ENCODE data around the gene PPP3R1. TPM values are rescaled to one million over a fixed set of nuclear protein-coding genes. Genes with fewer than 3 reads are reported as not detected.

Gene PPP3R1
- total RNA-seq, 2 experiments from 2014 or later: 78.5 to 79.6 TPM

- H3K27me3 Mint-ChIP-seq: no peaks in the 10 kb centered on the region
- CTCF ChIA-PET: interaction anchor here (1.4 kb wide), 1 partner anchor 14 kb away, joined by 3 read pairs; the partner anchor contains the start of gene PNO1
- POLR2A ChIA-PET: no interaction called here
These were observed 80.6 kb downstream of the PPP3R1 start for GRCh38 chr2:68171684-68172083.

GRCh38 chr2:68171146-68171545, 81.2 kb downstream of the PPP3R1 start:
- no peaks in the 10 kb centered on the region for H3K27me3 Mint-ChIP-seq
- DNase-seq: no peak
- H3K9me3 Mint-ChIP-seq: no peaks in the 10 kb centered on the region
- ChIA-PET POLR2A (no interaction called here), CTCF (interaction anchor here (1.4 kb wide), 1 partner anchor 14 kb away, joined by 3 read pairs; the partner anchor contains the start of gene PNO1)
- no peak overlapping the region for H3K27ac Mint-ChIP-seq
- peaks cover 20% of the 10 kb centered on the region for H3K36me3 Mint-ChIP-seq (ENCODE audit: low read depth)
- H3K4me1 Mint-ChIP-seq: peaks cover 8% of the 10 kb centered on the region
- no peak overlapping the region for H3K4me3 Mint-ChIP-seq

More at GRCh38 chr2:68171684-68172083, 80.6 kb downstream of the PPP3R1 start:
- DNase-seq: no peak
- Mint-ChIP-seq H3K36me3 (ENCODE audit: low read depth) (peaks cover 20% of the 10 kb centered on the region), H3K4me1 (peaks cover 8% of the 10 kb centered on the region), H3K27ac (no peak overlapping the region), H3K4me3 (no peak overlapping the region), H3K9me3 (no peaks in the 10 kb centered on the region)

GRCh38 chr2:68169308-68169707, 83.0 kb downstream of the PPP3R1 start:
- ChIA-PET POLR2A (no interaction called here), CTCF (interaction anchor here (0.9 to 3.4 kb wide), 4 partner anchors 9 to 86 kb away, joined by 3 to 15 read pairs (median 4); no protein-coding TSS in a partner anchor)
- peaks cover 18% of the 10 kb centered on the region for H3K36me3 Mint-ChIP-seq (ENCODE audit: low read depth)
- H3K4me3 Mint-ChIP-seq: no peak overlapping the region
- H3K27me3 Mint-ChIP-seq: no peaks in the 10 kb centered on the region
- H3K9me3 Mint-ChIP-seq: no peaks in the 10 kb centered on the region
- no peak overlapping the region for H3K27ac Mint-ChIP-seq
- no peak for DNase-seq
- peaks cover 8% of the 10 kb centered on the region for H3K4me1 Mint-ChIP-seq

GRCh38 chr2:68167186-68167585, 85.1 kb downstream of the PPP3R1 start:
- ChIA-PET CTCF (interaction anchor here (0.9 to 3.4 kb wide), 3 partner anchors 8 to 29 kb away, joined by 3 to 15 read pairs (median 7); no protein-coding TSS in a partner anchor), POLR2A (interaction anchor here (0.7 kb wide), 1 partner anchor 13 kb away, joined by 3 read pairs; no protein-coding TSS in a partner anchor)
- no peak overlapping the region for H3K27ac Mint-ChIP-seq
- peaks cover 16% of the 10 kb centered on the region for H3K36me3 Mint-ChIP-seq (ENCODE audit: low read depth)
- H3K9me3 Mint-ChIP-seq: no peaks in the 10 kb centered on the region
- no peak for DNase-seq
- no peaks in the 10 kb centered on the region for H3K27me3 Mint-ChIP-seq
- no peaks in the 10 kb centered on the region for H3K4me1 Mint-ChIP-seq
- H3K4me3 Mint-ChIP-seq: no peak overlapping the region

GRCh38 chr2:68163641-68164040, 88.7 kb downstream of the PPP3R1 start:
- no peak for DNase-seq
- POLR2A ChIA-PET: no interaction called here
- Mint-ChIP-seq H3K27me3 (no peaks in the 10 kb centered on the region), H3K4me1 (peaks cover 11% of the 10 kb centered on the region), H3K9me3 (no peaks in the 10 kb centered on the region), H3K4me3 (no peak overlapping the region), H3K27ac (no peak overlapping the region), H3K36me3 (ENCODE audit: low read depth) (peaks cover 36% of the 10 kb centered on the region)
- CTCF ChIA-PET: no interaction called here

GRCh38 chr2:68158134-68158447, 94.2 kb downstream of the PPP3R1 start:
- H3K4me1 Mint-ChIP-seq: peaks cover 39% of the 10 kb centered on the region
- H3K27me3 Mint-ChIP-seq: no peaks in the 10 kb centered on the region
- H3K4me3 Mint-ChIP-seq: peak overlapping the region; percentile 94
- ChIA-PET CTCF (interaction anchor here (0.9 to 2.2 kb wide), 4 partner anchors 8 to 92 kb away, joined by 3 to 9 read pairs (median 4); no protein-coding TSS in a partner anchor), POLR2A (interaction anchor here (0.6 kb wide), 1 partner anchor 64 kb away, joined by 3 read pairs; no protein-coding TSS in a partner anchor)
- no peaks in the 10 kb centered on the region for H3K9me3 Mint-ChIP-seq
- no peak for DNase-seq
- H3K36me3 Mint-ChIP-seq (ENCODE audit: low read depth): peaks cover 22% of the 10 kb centered on the region
- H3K27ac Mint-ChIP-seq: peak overlapping the region; percentile 100

- ChIA-PET POLR2A (interaction anchor here (0.6 to 0.7 kb wide), 2 partner anchors 32 to 65 kb away, joined by 3 read pairs; no protein-coding TSS in a partner anchor), CTCF (interaction anchor here (0.6 to 2.2 kb wide), 8 partner anchors 9 to 125 kb away, joined by 3 to 9 read pairs (median 3); no protein-coding TSS in a partner anchor)
- H3K27me3 Mint-ChIP-seq: no peaks in the 10 kb centered on the region
These were observed 94.8 kb downstream of the PPP3R1 start, which contains the start of gene PNO1 for GRCh38 chr2:68157402-68158133. PNO1 (plus strand) TSS chr2:68157888; CDS start chr2:68157935, 47 bp downstream.

GRCh38 chr2:68157002-68157401, 95.3 kb downstream of the PPP3R1 start:
- peaks cover 50% of the 10 kb centered on the region for H3K4me1 Mint-ChIP-seq
- H3K27me3 Mint-ChIP-seq: no peaks in the 10 kb centered on the region
- H3K27ac Mint-ChIP-seq: peak overlapping the region; percentile 100
- no peak for DNase-seq
- H3K9me3 Mint-ChIP-seq: no peaks in the 10 kb centered on the region
- ChIA-PET CTCF (interaction anchor here (0.6 to 2.2 kb wide), 9 partner anchors 9 to 126 kb away, joined by 3 to 9 read pairs (median 3); no protein-coding TSS in a partner anchor), POLR2A (interaction anchor here (0.7 kb wide), 1 partner anchor 32 kb away, joined by 3 read pairs; no protein-coding TSS in a partner anchor)
- peaks cover 18% of the 10 kb centered on the region for H3K36me3 Mint-ChIP-seq (ENCODE audit: low read depth)
- peak overlapping the region; percentile 94 for H3K4me3 Mint-ChIP-seq

More at GRCh38 chr2:68157402-68158133, 94.8 kb downstream of the PPP3R1 start, which contains the start of gene PNO1:
- peaks cover 22% of the 10 kb centered on the region for H3K36me3 Mint-ChIP-seq (ENCODE audit: low read depth)
- peak within 1 kb of the TSS; percentile 94 for H3K4me3 Mint-ChIP-seq
- peak within 1 kb of the TSS; percentile 100 for H3K27ac Mint-ChIP-seq
- H3K4me1 Mint-ChIP-seq: peaks cover 44% of the 10 kb centered on the region
- no peaks in the 10 kb centered on the region for H3K9me3 Mint-ChIP-seq
- DNase-seq: peak; percentile 97

GRCh38 chr2:68156419-68156818, 95.9 kb downstream of the PPP3R1 start:
- Mint-ChIP-seq H3K27ac (peak overlapping the region; percentile 100), H3K4me3 (peak overlapping the region; percentile 94), H3K36me3 (ENCODE audit: low read depth) (peaks cover 14% of the 10 kb centered on the region), H3K4me1 (peaks cover 55% of the 10 kb centered on the region), H3K27me3 (no peaks in the 10 kb centered on the region), H3K9me3 (no peaks in the 10 kb centered on the region)
- no peak for DNase-seq
- ChIA-PET POLR2A (no interaction called here), CTCF (interaction anchor here (0.6 to 2.2 kb wide), 5 partner anchors 13 to 126 kb away, joined by 3 to 9 read pairs (median 5); no protein-coding TSS in a partner anchor)

- H3K27ac Mint-ChIP-seq: no peak overlapping the region
- peak overlapping the region; percentile 34 for H3K4me3 Mint-ChIP-seq
- no peaks in the 10 kb centered on the region for H3K27me3 Mint-ChIP-seq
- no peak for DNase-seq
- POLR2A ChIA-PET: interaction anchor here (0.6 kb wide), 1 partner anchor 93 kb away, joined by 3 read pairs; no protein-coding TSS in a partner anchor
- H3K36me3 Mint-ChIP-seq (ENCODE audit: low read depth): peaks cover 6% of the 10 kb centered on the region
- CTCF ChIA-PET: interaction anchor here (0.7 to 1.5 kb wide), 2 partner anchors 24 to 218 kb away, joined by 3 to 5 read pairs; no protein-coding TSS in a partner anchor
- H3K9me3 Mint-ChIP-seq: no peaks in the 10 kb centered on the region
- H3K4me1 Mint-ChIP-seq: peaks cover 62% of the 10 kb centered on the region
These were observed 96.7 kb downstream of the PPP3R1 start for GRCh38 chr2:68155618-68156017.

- H3K27me3 Mint-ChIP-seq: no peaks in the 10 kb centered on the region
- ChIA-PET POLR2A (no interaction called here), CTCF (interaction anchor here (0.9 to 1.9 kb wide), 2 partner anchors 9 to 30 kb away, joined by 3 to 7 read pairs; no protein-coding TSS in a partner anchor)
- no peak for DNase-seq
- peaks cover 45% of the 10 kb centered on the region for H3K4me1 Mint-ChIP-seq
- no peaks in the 10 kb centered on the region for H3K9me3 Mint-ChIP-seq
- no peaks in the 10 kb centered on the region for H3K36me3 Mint-ChIP-seq (ENCODE audit: low read depth)
- peak overlapping the region; percentile 56 for H3K27ac Mint-ChIP-seq
- H3K4me3 Mint-ChIP-seq: no peak overlapping the region
These were observed 99.5 kb downstream of the PPP3R1 start for GRCh38 chr2:68152681-68153347.

- ChIA-PET CTCF (interaction anchor here (0.6 kb wide), 1 partner anchor 1242 kb away, joined by 5 read pairs; no protein-coding TSS in a partner anchor), POLR2A (no interaction called here)
- Mint-ChIP-seq H3K27ac (no peak overlapping the region), H3K4me1 (peaks cover 35% of the 10 kb centered on the region), H3K36me3 (ENCODE audit: low read depth) (no peaks in the 10 kb centered on the region), H3K9me3 (no peaks in the 10 kb centered on the region), H3K27me3 (no peaks in the 10 kb centered on the region), H3K4me3 (no peak overlapping the region)
- DNase-seq: no peak
These were observed 101.3 kb downstream of the PPP3R1 start for GRCh38 chr2:68151037-68151436.

Data from activated CD4-positive, alpha-beta T cell treated with anti-CD3 and anti-CD28 coated beads, Interleukin-2, amount 10 ng/mL, durations not matched to agents 7 days and 5 days (primary cell).